Progenitor cell of endocrine pancreas (in vitro differentiated cells): ENCODE results near the gene PRKACA. TPM values are rescaled to one million over a fixed set of nuclear protein-coding genes. Genes with fewer than 3 reads are reported as not detected.

Experiments
- DNase-seq: peaks from one replicate; pipeline ENCODE4 v3.0.0; 2021; ENCODE audit warnings: low spot score; ENCODE audit not compliant: unreplicated experiment
- H3K27ac Mint-ChIP-seq: 2 replicates; pipeline ENCODE4 v1.8.0; 2021; ENCODE audit warnings: mild to moderate bottlenecking, moderate library complexity, mixed read lengths
- H3K27me3 Mint-ChIP-seq: 2 replicates; pipeline ENCODE4 v1.8.0; 2021; ENCODE audit warnings: mixed read lengths
- H3K36me3 Mint-ChIP-seq: 2 replicates; pipeline ENCODE4 v1.8.0; 2022; ENCODE audit warnings: mixed read lengths; ENCODE audit not compliant: insufficient read depth
- H3K4me1 Mint-ChIP-seq: 2 replicates; pipeline ENCODE4 v1.8.0; 2021; ENCODE audit warnings: low read depth, mixed read lengths
- H3K4me3 Mint-ChIP-seq: 2 replicates; pipeline ENCODE4 v1.8.0; 2021; ENCODE audit warnings: low read depth, mild to moderate bottlenecking, moderate library complexity, mixed read lengths
- H3K9me3 Mint-ChIP-seq: 2 replicates; pipeline ENCODE4 v1.8.0; 2021; ENCODE audit warnings: low read depth, mixed read lengths
- total RNA-seq: library from RNA; stranded (reverse); gene quantifications from 2 replicates; pipeline ENCODE4 v1.2.1, GENCODE V29; 2021
- TF ChIP-seq, protein P1 (sequence below): fragments of 200-600 bp; sonication (generic); IDR thresholded peaks from one replicate; pipeline ENCODE4 v1.5.0; 2021; ENCODE audit warnings: antibody characterized with exemption, mild to moderate bottlenecking; ENCODE audit not compliant: unreplicated experiment

PRKACA gene
- total RNA-seq, 1 donor from 2014 or later: 87.4 TPM

DNA sequence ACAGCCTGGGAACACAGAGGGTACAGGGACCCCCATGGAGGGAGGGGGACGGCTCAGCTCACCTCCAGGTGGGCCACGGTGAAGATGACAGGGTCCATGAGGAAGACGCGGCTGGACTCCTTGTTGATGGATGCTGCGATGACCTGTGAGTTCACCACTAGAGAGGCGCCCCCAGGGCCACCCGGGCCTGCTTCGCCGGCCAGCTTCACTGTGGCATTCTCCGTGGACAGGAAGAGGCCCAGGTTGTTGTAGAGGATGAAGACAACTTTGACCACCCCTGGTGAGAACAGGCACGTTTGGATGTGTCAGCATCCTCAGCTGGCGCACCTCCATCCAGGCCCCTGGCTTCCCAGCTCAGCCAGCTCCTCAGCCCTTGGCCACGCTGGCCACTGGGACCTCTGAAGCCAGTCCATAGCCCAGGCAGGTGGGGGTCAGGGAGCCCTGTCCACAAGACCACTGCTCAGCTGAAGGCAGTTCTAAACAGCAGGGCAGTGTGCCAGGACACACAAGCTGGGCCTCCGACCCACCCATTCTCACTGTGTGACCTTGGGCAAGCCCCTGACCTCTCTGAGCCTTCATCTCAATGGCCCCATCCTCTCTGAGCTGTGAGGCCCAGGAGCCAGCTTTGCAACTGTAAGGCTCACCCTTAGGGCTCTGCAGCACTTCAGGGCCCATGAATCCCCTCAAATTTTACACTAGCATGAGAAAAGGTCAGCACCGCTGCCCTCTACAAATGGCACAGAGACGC is 40.9 kb upstream of the PRKACA start:
- Mint-ChIP-seq H3K27me3 (no peaks in the 10 kb centered on the region), H3K27ac (no peak overlapping the region), H3K4me3 (no peak overlapping the region), H3K36me3 (peaks cover 14% of the 10 kb centered on the region), H3K9me3 (no peaks in the 10 kb centered on the region), H3K4me1 (no peaks in the 10 kb centered on the region)
- DNase-seq: no peak
- TF ChIP-seq, protein P1, sequence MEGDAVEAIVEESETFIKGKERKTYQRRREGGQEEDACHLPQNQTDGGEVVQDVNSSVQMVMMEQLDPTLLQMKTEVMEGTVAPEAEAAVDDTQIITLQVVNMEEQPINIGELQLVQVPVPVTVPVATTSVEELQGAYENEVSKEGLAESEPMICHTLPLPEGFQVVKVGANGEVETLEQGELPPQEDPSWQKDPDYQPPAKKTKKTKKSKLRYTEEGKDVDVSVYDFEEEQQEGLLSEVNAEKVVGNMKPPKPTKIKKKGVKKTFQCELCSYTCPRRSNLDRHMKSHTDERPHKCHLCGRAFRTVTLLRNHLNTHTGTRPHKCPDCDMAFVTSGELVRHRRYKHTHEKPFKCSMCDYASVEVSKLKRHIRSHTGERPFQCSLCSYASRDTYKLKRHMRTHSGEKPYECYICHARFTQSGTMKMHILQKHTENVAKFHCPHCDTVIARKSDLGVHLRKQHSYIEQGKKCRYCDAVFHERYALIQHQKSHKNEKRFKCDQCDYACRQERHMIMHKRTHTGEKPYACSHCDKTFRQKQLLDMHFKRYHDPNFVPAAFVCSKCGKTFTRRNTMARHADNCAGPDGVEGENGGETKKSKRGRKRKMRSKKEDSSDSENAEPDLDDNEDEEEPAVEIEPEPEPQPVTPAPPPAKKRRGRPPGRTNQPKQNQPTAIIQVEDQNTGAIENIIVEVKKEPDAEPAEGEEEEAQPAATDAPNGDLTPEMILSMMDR: no peak

GRCh38 chr19:14156971-14157717 is 39.6 kb upstream of the PRKACA start:
- no peaks in the 10 kb centered on the region for H3K4me1 Mint-ChIP-seq
- no peak overlapping the region for H3K27ac Mint-ChIP-seq
- H3K4me3 Mint-ChIP-seq: no peak overlapping the region
- no peaks in the 10 kb centered on the region for H3K27me3 Mint-ChIP-seq
- no peak for DNase-seq
- TF ChIP-seq, protein P1: no peak
- peaks cover 13% of the 10 kb centered on the region for H3K36me3 Mint-ChIP-seq
- H3K9me3 Mint-ChIP-seq: no peaks in the 10 kb centered on the region

DNA sequence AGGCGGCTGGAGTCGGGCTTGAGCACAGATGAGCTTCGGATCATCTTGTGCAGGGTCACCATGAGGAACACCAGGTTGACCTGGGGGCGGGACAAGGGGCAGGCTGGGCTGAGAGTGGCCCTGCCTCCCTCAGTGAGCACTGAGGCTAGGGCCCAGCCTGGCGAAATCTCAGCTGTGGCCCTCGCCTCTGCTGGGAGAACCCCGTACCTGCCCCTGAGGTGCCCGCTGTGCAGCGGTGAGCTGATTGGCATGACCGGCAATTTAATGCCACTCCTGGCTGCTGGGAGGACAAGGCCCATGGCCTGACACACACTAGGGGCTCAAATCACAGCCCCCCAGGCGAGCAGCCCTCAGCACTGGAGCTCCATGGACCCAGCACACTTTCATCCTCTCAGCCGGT is 38.6 kb upstream of the PRKACA start:
- TF ChIP-seq, protein P1: no peak
- Mint-ChIP-seq H3K36me3 (peaks cover 13% of the 10 kb centered on the region), H3K27me3 (no peaks in the 10 kb centered on the region)

GRCh38 chr19:14155371-14155770 is 37.8 kb upstream of the PRKACA start:
- Mint-ChIP-seq H3K27ac (no peak overlapping the region), H3K36me3 (peaks cover 13% of the 10 kb centered on the region), H3K9me3 (no peaks in the 10 kb centered on the region), H3K4me3 (no peak overlapping the region), H3K27me3 (no peaks in the 10 kb centered on the region), H3K4me1 (no peaks in the 10 kb centered on the region)
- no peak for DNase-seq
- TF ChIP-seq, protein P1: no peak

More for the DNA sequence above, 38.6 kb upstream of the PRKACA start:
- DNase-seq: no peak
- Mint-ChIP-seq H3K27ac (no peak overlapping the region), H3K9me3 (no peaks in the 10 kb centered on the region), H3K4me1 (no peaks in the 10 kb centered on the region), H3K4me3 (no peak overlapping the region)

DNA sequence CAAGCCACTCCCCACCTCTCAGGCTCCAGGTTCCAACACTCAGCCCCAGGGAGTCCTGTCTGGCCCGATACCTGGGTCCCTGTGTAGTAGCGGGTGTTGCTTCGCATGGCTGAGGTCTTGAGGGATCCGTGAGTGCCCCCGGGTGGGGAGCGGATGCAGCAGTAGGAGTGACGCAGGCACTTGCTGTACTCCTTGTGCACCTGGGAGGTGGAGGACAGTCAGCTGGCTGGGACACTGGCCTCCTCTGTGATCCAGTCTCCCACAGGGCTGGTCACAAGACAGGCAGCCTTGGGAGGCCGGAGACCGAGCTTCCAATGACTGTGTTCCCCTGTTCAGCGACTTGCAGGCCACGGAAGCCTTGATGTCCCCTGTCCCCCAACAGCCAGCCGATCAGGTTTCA is 35.2 kb upstream of the PRKACA start:
- no peaks in the 10 kb centered on the region for H3K9me3 Mint-ChIP-seq
- TF ChIP-seq, protein P1: no peak

More for the DNA sequence above, 35.2 kb upstream of the PRKACA start:
- DNase-seq: no peak
- no peaks in the 10 kb centered on the region for H3K27me3 Mint-ChIP-seq
- H3K4me3 Mint-ChIP-seq: no peak overlapping the region
- peaks cover 4% of the 10 kb centered on the region for H3K4me1 Mint-ChIP-seq
- peaks cover 10% of the 10 kb centered on the region for H3K36me3 Mint-ChIP-seq
- peak overlapping the region; percentile 73 for H3K27ac Mint-ChIP-seq
